Neutrophil (primary cell): ENCODE data around the gene LRBA.

Experiments
- H3K27ac ChIP-seq: fragments of 200-600 bp; sonication (generic); 2 replicates; pipeline ENCODE4 v1.5.1; 2016; ENCODE audit warnings: mild to moderate bottlenecking, moderate library complexity
- H3K27me3 ChIP-seq: fragments of 200-600 bp; sonication (generic); 2 replicates; pipeline ENCODE4 v1.6.0; 2016; ENCODE audit warnings: mild to moderate bottlenecking
- H3K36me3 ChIP-seq: fragments of 200-600 bp; sonication (generic); 2 replicates; pipeline ENCODE4 v1.5.1; 2017
- H3K4me1 ChIP-seq, 2 experiments: fragments of 200-600 bp in 1 of 2; sonication (generic) in 1 of 2; 1 replicate in 1 of 2; 2 replicates in 1 of 2; pipeline versions ENCODE4 v1.5.1 to v1.6.1; 2013 to 2016; ENCODE audit warnings: low read depth in 1 of 2, low read length in 1 of 2, mild to moderate bottlenecking in 1 of 2, moderate library complexity in 1 of 2; ENCODE audit not compliant: control insufficient read depth in 1 of 2, insufficient read depth in 1 of 2
- H3K4me3 ChIP-seq, 2 experiments: fragments of 200-600 bp in 1 of 2; sonication (generic) in 1 of 2; 1 replicate in 1 of 2; 2 replicates in 1 of 2; pipeline ENCODE4 v1.5.1; 2013 to 2016; ENCODE audit warnings: low read depth in 1 of 2, low read length in 1 of 2, mild to moderate bottlenecking in 1 of 2, moderate library complexity in 1 of 2
- H3K9me3 ChIP-seq: fragments of 200-600 bp; sonication (generic); 2 replicates; pipeline ENCODE4 v1.5.1; 2016
- CTCF ChIP-seq: fragments of 200-600 bp; sonication (generic); IDR thresholded peaks from 2 replicates; pipeline ENCODE4 v1.5.1; 2016; ENCODE audit warnings: antibody characterized with exemption

LRBA gene

GRCh38 chr4:150533673-150534072 is 481.4 kb downstream of the LRBA start:
- Histone ChIP-seq H3K27ac (no peak overlapping the region), H3K4me3 (no peak overlapping the region), H3K36me3 (no peaks in the 10 kb centered on the region), H3K9me3 (no peaks in the 10 kb centered on the region), H3K27me3 (no peaks in the 10 kb centered on the region), H3K4me1 (no peaks in the 10 kb centered on the region)
- TF ChIP-seq CTCF, result no peak

- no peak for TF ChIP-seq CTCF
- Histone ChIP-seq H3K27ac (no peak overlapping the region), H3K27me3 (no peaks in the 10 kb centered on the region)
Observed at GRCh38 chr4:150525321-150525868, 489.7 kb downstream of the LRBA start.

GRCh38 chr4:150518559-150518958 is 496.5 kb downstream of the LRBA start:
- H3K36me3 ChIP-seq, result no peaks in the 10 kb centered on the region

More at GRCh38 chr4:150525321-150525868, 489.7 kb downstream of the LRBA start:
- no peaks in the 10 kb centered on the region for H3K9me3 ChIP-seq
- no peak overlapping the region for H3K4me3 ChIP-seq
- no peaks in the 10 kb centered on the region for H3K36me3 ChIP-seq
- no peaks in the 10 kb centered on the region for H3K4me1 ChIP-seq

GRCh38 chr4:150515135-150515534 is 499.9 kb downstream of the LRBA start:
- Histone ChIP-seq H3K27me3 (no peaks in the 10 kb centered on the region), H3K4me1 (no peaks in the 10 kb centered on the region), H3K9me3 (no peaks in the 10 kb centered on the region), H3K27ac (no peak overlapping the region), H3K4me3 (no peak overlapping the region), H3K36me3 (no peaks in the 10 kb centered on the region)
- no peak for TF ChIP-seq CTCF

More at GRCh38 chr4:150518559-150518958, 496.5 kb downstream of the LRBA start:
- no peak overlapping the region for H3K27ac ChIP-seq
- TF ChIP-seq CTCF, result no peak
- H3K27me3 ChIP-seq, result no peaks in the 10 kb centered on the region
- no peaks in the 10 kb centered on the region for H3K9me3 ChIP-seq
- no peaks in the 10 kb centered on the region for H3K4me1 ChIP-seq
- no peak overlapping the region for H3K4me3 ChIP-seq

- H3K4me3 ChIP-seq, result no peak overlapping the region
- no peaks in the 10 kb centered on the region for H3K4me1 ChIP-seq
- no peaks in the 10 kb centered on the region for H3K9me3 ChIP-seq
- no peak for TF ChIP-seq CTCF
- no peaks in the 10 kb centered on the region for H3K36me3 ChIP-seq
- H3K27me3 ChIP-seq, result no peaks in the 10 kb centered on the region
- H3K27ac ChIP-seq, result no peak overlapping the region
Observed at GRCh38 chr4:150514709-150515108, 500.4 kb downstream of the LRBA start.
